Spleen (tissue), 11 donors: Measurements from ENCODE around the gene ABHD13. TPM values are rescaled to one million over a fixed set of nuclear protein-coding genes. Genes with fewer than 3 reads are reported as not detected.

ENCODE experiments used
- DNase-seq: peaks from one replicate; pipeline ENCODE4 v3.0.0-alpha.2; 2020
- H3K27ac ChIP-seq, 8 donors: fragments of 200-600 bp; sonication (generic) in 7 of 8; 1 replicate in 4 of 8; 2 replicates in 4 of 8; pipeline versions ENCODE4 v1.5.0 to v1.8.0; 2016 to 2021; ENCODE audit warnings: inconsistent platforms in 4 of 8, mild to moderate bottlenecking in 4 of 8, moderate library complexity in 1 of 8
- H3K27me3 ChIP-seq, 7 donors: fragments of 200-600 bp; sonication (generic) in 6 of 7; replicated peaks in 1 of 7; 1 replicate in 4 of 7; 2 replicates in 3 of 7; pipeline versions ENCODE4 v1.5.0 to v1.8.0; 2016 to 2021; ENCODE audit warnings: inconsistent platforms in 3 of 7, mild to moderate bottlenecking in 1 of 7
- H3K36me3 ChIP-seq, 6 donors: fragments of 200-600 bp; sonication (generic) in 5 of 6; 1 replicate in 4 of 6; 2 replicates in 2 of 6; pipeline versions ENCODE4 v1.5.0 to v1.8.0; 2016 to 2021; ENCODE audit warnings: inconsistent platforms in 2 of 6
- H3K4me1 ChIP-seq, 6 donors: fragments of 200-600 bp; sonication (generic) in 5 of 6; 1 replicate in 3 of 6; 2 replicates in 3 of 6; pipeline versions ENCODE4 v1.5.0 to v1.8.0; 2016 to 2021; ENCODE audit warnings: inconsistent platforms in 3 of 6
- H3K4me3 ChIP-seq, 8 donors: fragments of 200-600 bp; sonication (generic) in 7 of 8; 1 replicate in 4 of 8; 2 replicates in 4 of 8; pipeline versions ENCODE4 v1.5.0 to v1.8.0; 2016 to 2021; ENCODE audit warnings: inconsistent platforms in 4 of 8, mild to moderate bottlenecking in 4 of 8, moderate library complexity in 2 of 8
- H3K9me3 ChIP-seq, 8 donors: fragments of 200-600 bp; sonication (generic) in 7 of 8; 1 replicate in 4 of 8; 2 replicates in 4 of 8; pipeline versions ENCODE4 v1.5.0 to v1.8.0; 2016 to 2021; ENCODE audit warnings: inconsistent platforms in 4 of 8
- CTCF ChIP-seq, 11 experiments: fragments of 200-600 bp in 7 of 11; fragments of 450-650 bp in 4 of 11; sonication (generic) in 4 of 11; IDR thresholded peaks in 8 of 11; conservative IDR thresholded peaks in 3 of 11; 1 replicate in 7 of 11; 2 replicates in 4 of 11; pipeline versions ENCODE4 v1.4.0 to v1.8.0; 2016 to 2021; ENCODE audit warnings: antibody characterized with exemption in 11 of 11, inconsistent platforms in 4 of 11, mild to moderate bottlenecking in 1 of 11
- POLR2A ChIP-seq, 3 donors: fragments of 450-650 bp; IDR thresholded peaks; one replicate each; pipeline ENCODE4 v1.5.1; 2017; ENCODE audit warnings: antibody characterized with exemption in 3 of 3, mild to moderate bottlenecking in 1 of 3
- POLR2AphosphoS5 ChIP-seq, 3 donors: sonication (generic); formaldehyde crosslinking; IDR thresholded peaks; one replicate each; pipeline ENCODE4 v1.5.1; 2017; ENCODE audit warnings: antibody characterized with exemption in 3 of 3
- WGBS, 5 donors: extraction: QIAGEN DNeasy Blood & Tissue Kit in 3 of 5; methylation state at CpG; one replicate each; pipeline versions ENCODE4 v1.1.5 to v1.1.7; 2013 to 2018; 5-methylcytosine and 5-hydroxymethylcytosine counted together
- intact Hi-C: fragments of 100-400 bp; cut with DNase I; formaldehyde crosslinking; loops from one replicate; pipeline ENCODE4 v1.15.0; 2023; ENCODE audit warnings: low total_unique reads
- polyA plus RNA-seq, 3 donors: library from polyadenylated mRNA; stranded (reverse); fragments of 200-250 nt; gene quantifications; one replicate each; pipeline ENCODE4 v1.2.1, GENCODE V29; 2013
- total RNA-seq, 7 donors: library from RNA; depleted of rRNA in 3 of 7; stranded (reverse); fragments of >200 nt in 3 of 7; fragmentation: NEBNext Ultra II Directional in 4 of 7; extraction: Animal tissue kit (Norgen Biotek cat#: 25700) in 4 of 7; gene quantifications; one replicate each; pipeline versions ENCODE4 v1.1.0 to v1.2.1, GENCODE V29; 2016 to 2021
- donor health status: healthy with polysubstance abuse.
- donor health status: DM: no; HTN: no; CAD: no; lungs with moderate emphysema.
- donor health status: DM: no; HTN: no; CAD: no.
- donor health status: Bipolar disorder and iron deficiency.
- donor health status: healthy.
- donor health status: DM: no; HTN: no; CAD: no.
- donor health status: DM: yes; HTN: yes; CAD: no.

Gene ABHD13
- total and polyA plus RNA-seq, 10 donors: 4.8 to 22.6 (median 12.7) TPM

- 55 to 66% (median 62%) methylated on average over 3 of the region's 3 CpGs for WGBS, 5 donors
- Histone ChIP-seq H3K36me3 (no peaks in the 10 kb centered on the region), H3K27me3 (no peaks in the 10 kb centered on the region), H3K9me3 (peaks cover 5 to 25% (median 18%) of the 10 kb centered on the region in 8 donors), H3K4me1 (no peaks in the 10 kb centered on the region), H3K27ac (no peak overlapping the region), H3K4me3 (no peak overlapping the region)
- intact Hi-C loops: no loop called here
- DNase-seq: no peak
- TF ChIP-seq POLR2A (IDR thresholded peaks at IDR 0.05) (no peak), POLR2AphosphoS5 (IDR thresholded peaks at IDR 0.05) (no peak), CTCF (IDR thresholded peaks at IDR 0.05 in 8 of 11, conservative IDR thresholded peaks at IDR 0.05 in 3 of 11) (no peak)
Measured at GRCh38 chr13:108190897-108191296, 27.3 kb upstream of the ABHD13 start.

DNA sequence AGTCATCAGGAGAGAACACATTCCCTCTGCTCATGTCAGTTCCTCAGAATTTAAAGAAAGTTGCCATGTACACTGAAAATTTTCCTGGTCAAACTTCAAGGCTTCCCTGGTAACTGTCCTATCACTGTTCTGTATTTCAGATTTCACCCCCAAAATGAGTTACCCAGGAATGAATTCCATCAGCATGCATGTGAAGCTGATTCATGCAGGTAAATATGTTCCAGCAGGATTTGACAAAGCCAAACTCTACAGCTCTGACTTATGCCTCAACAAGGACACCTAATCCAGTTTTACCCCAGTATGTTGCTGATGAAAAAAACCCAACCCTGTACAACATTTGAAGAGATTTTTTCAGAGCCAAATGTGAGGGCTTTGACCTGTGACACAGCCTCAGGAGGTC, 24.4 kb upstream of the ABHD13 start:
- DNase-seq: no peak
- H3K4me1 ChIP-seq: no peaks in the 10 kb centered on the region
- no peak overlapping the region for H3K4me3 ChIP-seq
- H3K27ac ChIP-seq: no peak overlapping the region
- intact Hi-C loops: no loop called here
- no peaks in the 10 kb centered on the region for H3K36me3 ChIP-seq
- H3K27me3 ChIP-seq: no peaks in the 10 kb centered on the region
- H3K9me3 ChIP-seq: peaks cover 5 to 32% (median 23%) of the 10 kb centered on the region in 8 donors
- TF ChIP-seq POLR2AphosphoS5 (IDR thresholded peaks at IDR 0.05): no peak
- no peak for TF ChIP-seq POLR2A (IDR thresholded peaks at IDR 0.05)
- TF ChIP-seq CTCF (IDR thresholded peaks at IDR 0.05 in 8 of 11, conservative IDR thresholded peaks at IDR 0.05 in 3 of 11): no peak

- intact Hi-C loops: no loop called here
- no peaks in the 10 kb centered on the region for H3K4me1 ChIP-seq
- TF ChIP-seq CTCF (IDR thresholded peaks at IDR 0.05 in 8 of 11, conservative IDR thresholded peaks at IDR 0.05 in 3 of 11): no peak
- TF ChIP-seq POLR2A (IDR thresholded peaks at IDR 0.05): no peak
- no peak for TF ChIP-seq POLR2AphosphoS5 (IDR thresholded peaks at IDR 0.05)
- no peak for DNase-seq
- WGBS, 5 donors: 80 to 90% (median 87%) methylated on average over 5 of the region's 5 CpGs
- H3K9me3 ChIP-seq: peaks cover 5 to 32% (median 23%) of the 10 kb centered on the region in 8 donors
- no peak overlapping the region for H3K27ac ChIP-seq
- no peaks in the 10 kb centered on the region for H3K36me3 ChIP-seq
- H3K27me3 ChIP-seq: no peaks in the 10 kb centered on the region
- no peak overlapping the region for H3K4me3 ChIP-seq
Measured at GRCh38 chr13:108194435-108194936, 23.7 kb upstream of the ABHD13 start.

DNA sequence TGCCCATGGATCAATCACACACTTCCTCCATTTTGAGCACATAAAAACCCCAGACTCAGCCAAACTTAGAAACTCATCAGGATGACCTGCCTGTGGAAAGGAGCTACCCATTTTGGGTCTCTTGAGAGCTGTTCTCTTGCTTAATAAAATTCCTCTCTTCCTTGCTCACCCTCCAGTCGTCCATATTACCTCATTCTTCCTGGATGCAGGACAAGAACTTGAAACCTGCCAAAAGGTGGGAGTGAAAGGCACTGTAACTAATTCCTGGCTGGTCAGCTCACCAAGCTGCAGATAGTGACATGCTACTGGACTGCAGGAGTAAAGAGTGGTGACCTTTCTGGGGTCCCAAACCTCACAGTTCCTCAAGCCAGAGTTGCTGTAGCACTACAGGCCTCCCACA, 23.0 kb upstream of the ABHD13 start:
- Histone ChIP-seq H3K4me3 (no peak overlapping the region), H3K27me3 (no peaks in the 10 kb centered on the region), H3K27ac (no peak overlapping the region), H3K9me3 (peaks cover 5 to 32% (median 23%) of the 10 kb centered on the region in 8 donors), H3K4me1 (no peaks in the 10 kb centered on the region), H3K36me3 (no peaks in the 10 kb centered on the region)
- WGBS, 5 donors: 24 to 57% (median 43%) methylated on average over 1 of the region's 1 CpG
- intact Hi-C loops: no loop called here
- no peak for DNase-seq
- TF ChIP-seq POLR2AphosphoS5 (IDR thresholded peaks at IDR 0.05) (no peak), POLR2A (IDR thresholded peaks at IDR 0.05) (no peak), CTCF (IDR thresholded peaks at IDR 0.05 in 8 of 11, conservative IDR thresholded peaks at IDR 0.05 in 3 of 11) (no peak)
